Left colon (tissue), 2 donors: ENCODE data around the gene SLC25A34. TPM values are rescaled to one million over a fixed set of nuclear protein-coding genes. Genes with fewer than 3 reads are reported as not detected.
A peak's percentile ranks its signal among the peaks of the same experiment; 100 is the strongest.

Experiments
- ATAC-seq: fragments of 200-7000 bp; cut with Tn5 transposase; one replicate; pipeline ENCODE4 v1.9.1; 2020; ENCODE audit warnings: mild to moderate bottlenecking, moderate library complexity
- DNase-seq, 2 donors: peaks; one replicate each; pipeline ENCODE4 v3.0.0-alpha.2; 2020
- intact Hi-C, 2 donors: fragments of 100-400 bp; cut with DNase I in 1 of 2; cut with micrococcal nuclease in 1 of 2; formaldehyde crosslinking; loops; one replicate each; pipeline versions ENCODE4 v1.11.2 to v1.14.0; 2022; cut with DNase I, micrococcal nuclease
- total RNA-seq, 2 donors: library from RNA; stranded (reverse); fragmentation: NEBNext Ultra II Directional; extraction: Animal tissue kit (Norgen Biotek cat#: 25700); gene quantifications; one replicate each; pipeline ENCODE4 v1.2.1, GENCODE V29; 2021
- donor health status: DM: no; HTN: no; CAD: no.
- donor health status: DM: yes; HTN: yes; CAD: no.

Gene SLC25A34
- total RNA-seq, 2 donors from 2014 or later = 7.9 to 22.6 TPM

DNA sequence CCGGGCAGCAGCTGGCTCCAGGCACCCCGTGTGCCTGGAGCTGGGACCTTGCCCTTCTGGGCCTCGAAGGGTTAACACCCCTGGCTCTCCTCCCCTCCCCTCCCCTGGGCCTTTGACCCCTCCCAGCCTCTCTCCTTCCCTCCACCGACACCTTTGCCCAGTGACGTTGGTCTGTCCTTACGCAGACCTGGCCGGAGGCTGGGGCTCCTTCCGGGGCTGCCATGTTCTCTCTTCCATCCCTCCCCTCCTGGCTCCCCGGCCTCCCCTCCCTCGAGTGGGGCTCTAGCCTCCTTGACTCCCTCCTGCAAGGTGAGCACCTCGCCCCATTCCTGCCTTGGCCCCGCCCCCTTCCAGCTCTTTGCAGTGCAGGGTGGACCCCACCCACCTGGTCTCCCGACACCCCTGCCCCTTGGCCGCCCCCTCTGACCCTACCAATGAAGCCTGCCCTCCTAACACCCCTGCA is 6.3 kb downstream of the SLC25A34 start, which contains the start of gene TMEM82:
TSS of gene TMEM82 (plus strand) at position 161 of the 463 bp plus-strand sequence. CDS start at position 222, 61 bp downstream.
- ATAC-seq (peak; percentile 62), DNase-seq (peak; percentile 74 to 76)
- intact Hi-C loops = loop anchor here in 1 of 2 donors (5.0 kb wide), 1 partner anchor 145 kb away; no protein-coding TSS in a partner anchor

GRCh38 chr1:15744122-15744679 is 8.1 kb downstream of the SLC25A34 start:
- ATAC-seq (no peak), DNase-seq (no peak)
- intact Hi-C loops = loop anchor here in 1 of 2 donors (5.0 kb wide), 1 partner anchor 147 kb away; no protein-coding TSS in a partner anchor

GRCh38 chr1:15747378-15747777 is 11.3 kb downstream of the SLC25A34 start:
- no peak for DNase-seq
- intact Hi-C loops = no loop called here
- ATAC-seq = no peak

- DNase-seq (no peak), ATAC-seq (no peak)
- intact Hi-C loops = no loop called here
Measured at GRCh38 chr1:15748264-15748663, 12.2 kb downstream of the SLC25A34 start.

GRCh38 chr1:15748690-15749398 is 12.8 kb downstream of the SLC25A34 start:
- DNase-seq = no peak
- intact Hi-C loops = no loop called here
- ATAC-seq = no peak

DNA sequence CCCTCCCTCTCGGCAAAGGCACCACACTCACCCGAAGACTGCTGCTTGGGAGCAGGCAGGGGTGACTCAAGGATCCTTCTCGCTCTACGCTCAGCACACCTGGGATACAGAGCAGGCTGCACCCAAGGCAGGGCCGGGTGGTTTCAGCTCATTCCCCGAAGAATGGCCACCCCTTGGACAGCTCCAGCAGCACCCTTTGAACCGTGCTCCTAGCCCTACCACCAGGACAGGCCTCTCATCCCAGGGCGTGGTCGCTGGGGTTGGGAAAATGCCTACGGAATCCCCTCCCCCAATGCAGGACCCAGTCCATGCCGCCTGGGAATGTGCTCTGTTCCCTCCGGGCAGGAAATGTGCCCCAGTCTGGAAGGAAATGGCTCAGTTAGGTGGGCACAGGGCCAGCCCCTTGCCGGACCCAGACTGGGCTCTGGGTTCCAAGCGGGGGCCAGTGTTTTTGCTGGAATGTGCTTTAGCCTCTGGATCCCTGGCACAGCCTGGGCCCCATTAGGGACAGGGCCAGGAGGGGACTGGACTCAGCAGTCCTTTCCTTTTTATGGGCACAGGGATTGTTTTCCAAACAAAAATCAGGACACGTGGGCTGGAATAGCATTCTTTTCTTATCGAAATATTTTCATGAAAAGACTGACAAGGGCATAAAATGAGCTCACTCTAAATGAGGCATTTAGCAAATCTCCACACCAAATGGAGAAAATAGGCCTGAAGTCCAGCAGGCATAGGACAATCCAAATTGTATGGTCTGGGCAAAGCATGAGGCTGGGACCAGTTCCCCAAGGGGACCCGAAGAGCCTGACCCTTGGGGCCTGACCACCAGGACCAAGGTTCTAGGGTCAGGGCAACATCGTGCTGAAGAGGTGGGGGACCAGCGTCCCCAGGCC is 13.6 kb downstream of the SLC25A34 start:
- ATAC-seq (peak; percentile 48), DNase-seq (no peak)
- intact Hi-C loops = no loop called here

DNA sequence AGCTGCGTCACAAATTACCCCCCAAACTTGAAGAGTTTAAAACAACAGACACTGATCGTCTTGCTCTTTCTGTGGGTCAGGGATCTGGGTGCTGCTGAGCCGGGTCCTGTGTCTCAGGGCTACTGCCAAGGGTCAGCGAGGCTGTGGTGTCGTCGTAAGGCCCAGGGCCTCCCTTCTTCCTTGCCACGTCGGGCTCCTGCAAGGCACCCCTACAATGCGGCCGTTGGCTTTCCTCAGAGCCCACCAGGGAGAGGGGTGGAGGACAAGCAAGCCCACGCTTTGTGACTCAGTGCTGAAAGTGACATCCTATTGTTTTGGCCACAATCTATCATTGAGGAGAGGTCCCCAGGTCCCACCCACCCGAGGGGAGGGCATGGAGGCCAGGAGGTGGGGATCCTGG is 14.9 kb downstream of the SLC25A34 start:
- intact Hi-C loops = no loop called here

GRCh38 chr1:15751717-15752116 is 15.7 kb downstream of the SLC25A34 start:
- intact Hi-C loops = no loop called here
- DNase-seq = no peak
- no peak for ATAC-seq

More for the DNA sequence above, 14.9 kb downstream of the SLC25A34 start:
- ATAC-seq = no peak
- DNase-seq = no peak

GRCh38 chr1:15753776-15754175 is 17.7 kb downstream of the SLC25A34 start:
- no peak for ATAC-seq
- intact Hi-C loops = no loop called here
- DNase-seq = no peak

- ATAC-seq (no peak), DNase-seq (no peak)
- intact Hi-C loops = no loop called here
Measured at GRCh38 chr1:15755021-15755645, 19.1 kb downstream of the SLC25A34 start.

GRCh38 chr1:15755646-15756040 is 19.6 kb downstream of the SLC25A34 start:
- ATAC-seq (peak; percentile 22), DNase-seq (no peak)
- intact Hi-C loops = no loop called here

GRCh38 chr1:15756143-15757015 is 20.3 kb downstream of the SLC25A34 start:
- intact Hi-C loops = no loop called here
- peak; percentile 86 to 87 for DNase-seq
- peak; percentile 82 for ATAC-seq

DNA sequence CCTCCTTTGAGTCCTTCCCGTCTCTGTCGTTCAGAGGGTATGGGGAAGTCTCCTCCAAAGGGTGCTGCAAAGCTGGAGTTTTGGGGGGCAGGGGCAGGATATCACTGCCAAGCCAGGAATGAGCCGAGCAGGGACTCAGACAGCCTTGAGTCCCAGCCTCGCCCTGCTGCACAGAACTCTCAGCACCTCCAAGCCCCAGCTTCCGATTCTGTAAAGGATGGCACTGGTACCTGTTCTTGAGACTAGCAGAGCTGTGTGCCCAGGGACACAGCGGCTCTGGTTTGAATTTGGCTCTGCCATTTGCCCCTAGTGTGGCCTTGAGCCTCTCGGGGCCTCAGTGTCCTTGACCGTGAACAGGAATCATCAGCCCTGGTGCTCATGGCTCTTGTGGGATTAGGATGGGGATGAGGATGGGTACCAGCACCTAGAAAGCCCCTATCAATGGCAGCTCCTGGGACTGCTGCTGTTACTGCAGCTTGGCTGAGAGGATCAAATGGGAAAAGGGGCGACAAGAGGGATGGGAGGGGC is 21.0 kb downstream of the SLC25A34 start:
- intact Hi-C loops = no loop called here
- ATAC-seq (peak; percentile 44), DNase-seq (no peak)

- ATAC-seq (peak; percentile 54), DNase-seq (peak in 1 of 2 donors; percentile 66)
- intact Hi-C loops = no loop called here
Measured at GRCh38 chr1:15757575-15758342, 21.7 kb downstream of the SLC25A34 start.

- DNase-seq = peak in 1 of 2 donors; percentile 63
- intact Hi-C loops = no loop called here
- ATAC-seq = peak; percentile 6
Measured at GRCh38 chr1:15758343-15758931, 22.4 kb downstream of the SLC25A34 start, which contains the start of gene FBLIM1. FBLIM1 (plus strand) TSS chr1:15758795; CDS start chr1:15764984, 6,189 bp downstream.

GRCh38 chr1:15758953-15759661 is 23.0 kb downstream of the SLC25A34 start:
- no peak for DNase-seq
- intact Hi-C loops = no loop called here

More at GRCh38 chr1:15758953-15759661, 23.0 kb downstream of the SLC25A34 start:
- ATAC-seq = no peak
